ENCODE results near the gene RERE.
"Not testable (repeated sequence)": the region's sequence is repeated elsewhere in the genome, so short reads cannot be mapped to it uniquely, and the experiment has no call there.

Gene RERE

GRCh38 chr1:8747879-8748825 is 69.3 kb downstream of the RERE start:
- no peak for DNase-seq

GRCh38 chr1:8746554-8746953 is 70.9 kb downstream of the RERE start:
- no peak for DNase-seq

- no peak for DNase-seq
These were observed 71.6 kb downstream of the RERE start for GRCh38 chr1:8745749-8746390.

GRCh38 chr1:8745346-8745745 is 72.1 kb downstream of the RERE start:
- DNase-seq = no peak

- no peak for DNase-seq
These were observed 75.2 kb downstream of the RERE start for GRCh38 chr1:8742022-8742924.

GRCh38 chr1:8740034-8740449 is 77.4 kb downstream of the RERE start:
- DNase-seq = no peak

GRCh38 chr1:8739377-8739776 is 78.1 kb downstream of the RERE start:
- no peak for DNase-seq

- no peak for DNase-seq
These were observed 80.5 kb downstream of the RERE start for GRCh38 chr1:8736927-8737326.

GRCh38 chr1:8733484-8733883 is 84.0 kb downstream of the RERE start:
- no peak for DNase-seq

GRCh38 chr1:8731162-8731561 is 86.3 kb downstream of the RERE start:
- DNase-seq = no peak

- no peak for DNase-seq
These were observed 89.0 kb downstream of the RERE start for GRCh38 chr1:8728464-8728863.

- no peak for DNase-seq
These were observed 89.6 kb downstream of the RERE start for GRCh38 chr1:8727809-8728213.

- not testable (repeated sequence) for DNase-seq
These were observed 90.1 kb downstream of the RERE start for GRCh38 chr1:8727316-8727715.

- DNase-seq = not testable (repeated sequence)
These were observed 90.6 kb downstream of the RERE start for GRCh38 chr1:8726801-8727186.

- DNase-seq = no peak
These were observed 94.4 kb downstream of the RERE start for GRCh38 chr1:8723010-8723409.

GRCh38 chr1:8722366-8722765 is 95.1 kb downstream of the RERE start:
- no peak for DNase-seq

- DNase-seq = no peak
These were observed 95.6 kb downstream of the RERE start for GRCh38 chr1:8721679-8722324.

GRCh38 chr1:8720347-8720746 is 97.1 kb downstream of the RERE start:
- no peak for DNase-seq

- DNase-seq = no peak
These were observed 98.5 kb downstream of the RERE start for GRCh38 chr1:8718850-8719361.

- DNase-seq = no peak
These were observed 100.3 kb downstream of the RERE start for GRCh38 chr1:8717148-8717547.

GRCh38 chr1:8716238-8716637 is 101.2 kb downstream of the RERE start:
- no peak for DNase-seq

GRCh38 chr1:8714173-8714572 is 103.3 kb downstream of the RERE start:
- no peak for DNase-seq

Data from stimulated activated CD4-positive, alpha-beta T cell treated with anti-CD3 and anti-CD28 coated beads, Interleukin-1b, Interleukin-23, amount 100 ng/mL, for 48 hours (primary cell).